ENCODE results near the gene C17orf100.

C17orf100 gene

GRCh38 chr17:6671431-6671830 is 19.9 kb downstream of the C17orf100 start:
- Mint-ChIP-seq H3K4me1 (peaks cover 16% of the 10 kb centered on the region), H3K4me3 (no peak overlapping the region), H3K9me3 (no peaks in the 10 kb centered on the region), H3K27ac (no peak overlapping the region), H3K36me3 (no peaks in the 10 kb centered on the region)
- no peak for ATAC-seq
- no peak for DNase-seq (ENCODE audit: low spot score in 2 of 2)

GRCh38 chr17:6674586-6674985 is 23.0 kb downstream of the C17orf100 start:
- Mint-ChIP-seq H3K4me3 (no peak overlapping the region), H3K36me3 (no peaks in the 10 kb centered on the region), H3K4me1 (peaks cover 22% of the 10 kb centered on the region), H3K9me3 (no peaks in the 10 kb centered on the region), H3K27ac (no peak overlapping the region)
- ATAC-seq (no peak), DNase-seq (ENCODE audit: low spot score in 2 of 2) (no peak)

GRCh38 chr17:6675201-6675825 is 23.8 kb downstream of the C17orf100 start:
- Mint-ChIP-seq H3K36me3 (no peaks in the 10 kb centered on the region), H3K4me3 (no peak overlapping the region), H3K4me1 (peaks cover 19% of the 10 kb centered on the region), H3K9me3 (no peaks in the 10 kb centered on the region), H3K27ac (no peak overlapping the region)
- DNase-seq (ENCODE audit: low spot score in 2 of 2) = no peak
- no peak for ATAC-seq

GRCh38 chr17:6676802-6677157 is 25.2 kb downstream of the C17orf100 start:
- DNase-seq (ENCODE audit: low spot score in 2 of 2) (no peak), ATAC-seq (no peak)
- Mint-ChIP-seq H3K4me3 (no peak overlapping the region), H3K27ac (no peak overlapping the region), H3K36me3 (no peaks in the 10 kb centered on the region), H3K4me1 (peaks cover 19% of the 10 kb centered on the region), H3K9me3 (no peaks in the 10 kb centered on the region)

DNA sequence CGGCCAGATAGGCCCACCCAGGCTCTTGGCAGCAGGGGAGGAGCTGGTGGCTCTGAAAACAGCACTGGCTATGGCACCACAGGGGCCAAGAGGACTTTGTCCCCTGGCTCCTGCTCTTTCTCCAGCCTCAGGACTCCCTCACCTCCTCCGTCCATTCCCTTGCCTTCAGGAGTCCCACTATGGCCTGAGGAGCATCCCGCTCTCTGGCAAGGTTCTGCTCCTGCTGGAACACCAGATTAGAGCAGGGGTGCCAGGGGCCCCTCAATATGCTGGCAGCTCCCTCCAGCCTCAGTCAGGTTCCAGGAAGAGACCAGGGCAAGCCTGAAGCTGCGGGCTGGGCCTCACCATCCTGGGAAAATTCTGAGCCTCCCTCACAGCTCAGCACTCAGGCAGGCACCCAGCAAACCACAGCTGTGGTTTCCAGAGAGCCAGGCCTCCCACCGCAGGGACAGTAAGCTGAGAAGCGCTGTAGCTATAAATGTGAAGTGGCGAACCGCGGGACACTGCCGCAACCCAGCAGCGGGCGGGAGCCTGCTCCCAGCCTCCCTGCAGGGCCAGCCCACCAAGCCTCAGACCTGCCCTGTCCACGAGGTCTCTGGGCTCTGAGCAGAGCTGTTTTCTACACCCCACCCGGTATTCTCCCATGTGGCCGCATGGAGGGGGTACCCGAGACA is 25.7 kb downstream of the C17orf100 start:
- H3K4me1 Mint-ChIP-seq = peaks cover 19% of the 10 kb centered on the region
- H3K9me3 Mint-ChIP-seq = no peaks in the 10 kb centered on the region
- DNase-seq (ENCODE audit: low spot score in 2 of 2) (no peak), ATAC-seq (peak; percentile 70)
- H3K4me3 Mint-ChIP-seq = no peak overlapping the region
- H3K27ac Mint-ChIP-seq = peak overlapping the region; percentile 45
- H3K36me3 Mint-ChIP-seq = no peaks in the 10 kb centered on the region

- no peaks in the 10 kb centered on the region for H3K36me3 Mint-ChIP-seq
- H3K4me3 Mint-ChIP-seq = no peak overlapping the region
- DNase-seq (ENCODE audit: low spot score in 2 of 2) (no peak), ATAC-seq (no peak)
- H3K9me3 Mint-ChIP-seq = no peaks in the 10 kb centered on the region
- peaks cover 19% of the 10 kb centered on the region for H3K4me1 Mint-ChIP-seq
- H3K27ac Mint-ChIP-seq = peak overlapping the region; percentile 0
Observed at GRCh38 chr17:6677946-6678345, 26.4 kb downstream of the C17orf100 start.

GRCh38 chr17:6679241-6679640 is 27.7 kb downstream of the C17orf100 start:
- Mint-ChIP-seq H3K4me3 (no peak overlapping the region), H3K36me3 (no peaks in the 10 kb centered on the region), H3K4me1 (peaks cover 19% of the 10 kb centered on the region), H3K27ac (no peak overlapping the region), H3K9me3 (no peaks in the 10 kb centered on the region)
- DNase-seq (ENCODE audit: low spot score in 2 of 2) (no peak), ATAC-seq (no peak)

DNA sequence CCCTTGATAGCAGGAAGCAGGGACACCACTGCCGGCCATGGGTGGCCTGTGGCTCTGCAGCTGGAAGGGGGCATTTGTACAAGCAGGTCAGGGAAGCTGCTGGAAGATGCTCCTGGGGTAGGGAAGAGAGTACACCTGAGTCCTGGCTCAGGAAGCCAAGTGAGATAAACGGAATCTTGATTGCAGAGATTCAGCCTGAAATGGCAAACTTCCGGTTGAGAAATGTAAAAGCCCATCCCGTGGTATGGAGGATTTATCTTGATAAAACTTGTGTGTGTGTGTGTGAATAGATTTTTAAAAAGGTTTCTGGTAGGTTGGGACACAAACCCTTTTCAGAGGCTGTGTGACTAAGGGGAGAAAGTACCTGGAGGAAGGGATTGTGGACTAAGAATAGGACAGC is 29.6 kb downstream of the C17orf100 start:
- no peak overlapping the region for H3K4me3 Mint-ChIP-seq
- no peak overlapping the region for H3K27ac Mint-ChIP-seq
- H3K36me3 Mint-ChIP-seq = no peaks in the 10 kb centered on the region
- no peaks in the 10 kb centered on the region for H3K9me3 Mint-ChIP-seq
- ATAC-seq (no peak), DNase-seq (ENCODE audit: low spot score in 2 of 2) (no peak)
- H3K4me1 Mint-ChIP-seq = peaks cover 19% of the 10 kb centered on the region

- H3K27ac Mint-ChIP-seq = no peak overlapping the region
- no peak overlapping the region for H3K4me3 Mint-ChIP-seq
- peaks cover 19% of the 10 kb centered on the region for H3K4me1 Mint-ChIP-seq
- no peaks in the 10 kb centered on the region for H3K36me3 Mint-ChIP-seq
- H3K9me3 Mint-ChIP-seq = no peaks in the 10 kb centered on the region
- no peak for ATAC-seq
- DNase-seq (ENCODE audit: low spot score in 2 of 2) = no peak
Observed at GRCh38 chr17:6681671-6682070, 30.1 kb downstream of the C17orf100 start.

DNA sequence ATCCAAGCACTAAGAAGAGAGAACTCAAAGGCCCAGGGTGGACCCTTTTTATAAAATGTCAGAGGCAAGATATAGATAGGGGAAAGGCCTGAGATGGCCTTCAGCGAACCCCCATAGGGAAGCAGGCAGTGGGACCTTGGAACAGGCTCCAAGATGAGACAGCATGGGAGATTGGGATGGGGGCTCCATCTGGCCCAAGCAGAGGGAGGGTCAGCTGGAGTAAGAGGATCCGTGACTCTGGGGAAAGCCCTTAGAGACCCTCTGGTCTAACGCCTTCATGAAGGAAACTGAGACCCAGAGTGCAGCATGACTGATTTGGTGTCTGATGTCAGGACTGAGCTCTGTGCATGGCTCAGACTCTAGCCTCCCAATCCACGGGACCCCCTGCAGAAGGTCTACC is 30.8 kb downstream of the C17orf100 start:
- no peak overlapping the region for H3K27ac Mint-ChIP-seq
- H3K36me3 Mint-ChIP-seq = no peaks in the 10 kb centered on the region
- H3K9me3 Mint-ChIP-seq = no peaks in the 10 kb centered on the region
- DNase-seq (ENCODE audit: low spot score in 2 of 2) = no peak
- ATAC-seq = no peak
- peaks cover 15% of the 10 kb centered on the region for H3K4me1 Mint-ChIP-seq
- no peak overlapping the region for H3K4me3 Mint-ChIP-seq

DNA sequence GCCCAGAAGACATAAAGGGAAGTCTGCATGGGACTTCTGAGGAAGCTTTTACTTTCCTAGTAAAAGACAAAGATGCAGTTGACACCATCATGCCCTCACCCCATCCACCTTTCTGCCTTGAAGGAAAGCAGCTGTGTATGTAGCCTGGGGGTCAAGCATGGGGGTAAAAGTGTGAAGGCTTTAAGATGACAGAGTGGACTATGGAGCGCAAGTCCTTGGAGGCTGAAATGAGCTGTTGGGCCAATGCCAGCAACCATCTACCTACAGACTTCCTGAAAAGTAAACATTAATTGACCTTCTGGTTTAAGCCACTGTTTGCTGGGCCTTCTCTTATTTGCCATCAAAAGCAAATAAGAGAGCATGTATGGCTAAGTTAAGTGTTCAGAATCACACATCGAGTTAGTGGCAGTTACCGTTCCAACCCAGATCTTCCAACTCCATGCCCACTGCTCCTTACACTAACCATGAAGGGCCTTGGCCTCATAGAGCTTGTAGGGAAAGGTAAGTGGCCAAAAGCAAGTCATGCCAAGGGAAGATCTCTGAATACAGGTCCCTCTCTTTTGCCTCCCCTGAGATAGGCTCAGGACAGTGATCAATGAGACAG is 31.6 kb downstream of the C17orf100 start:
- Mint-ChIP-seq H3K36me3 (no peaks in the 10 kb centered on the region), H3K9me3 (no peaks in the 10 kb centered on the region), H3K4me1 (peaks cover 7% of the 10 kb centered on the region), H3K4me3 (no peak overlapping the region), H3K27ac (no peak overlapping the region)
- DNase-seq (ENCODE audit: low spot score in 2 of 2) (no peak), ATAC-seq (no peak)

DNA sequence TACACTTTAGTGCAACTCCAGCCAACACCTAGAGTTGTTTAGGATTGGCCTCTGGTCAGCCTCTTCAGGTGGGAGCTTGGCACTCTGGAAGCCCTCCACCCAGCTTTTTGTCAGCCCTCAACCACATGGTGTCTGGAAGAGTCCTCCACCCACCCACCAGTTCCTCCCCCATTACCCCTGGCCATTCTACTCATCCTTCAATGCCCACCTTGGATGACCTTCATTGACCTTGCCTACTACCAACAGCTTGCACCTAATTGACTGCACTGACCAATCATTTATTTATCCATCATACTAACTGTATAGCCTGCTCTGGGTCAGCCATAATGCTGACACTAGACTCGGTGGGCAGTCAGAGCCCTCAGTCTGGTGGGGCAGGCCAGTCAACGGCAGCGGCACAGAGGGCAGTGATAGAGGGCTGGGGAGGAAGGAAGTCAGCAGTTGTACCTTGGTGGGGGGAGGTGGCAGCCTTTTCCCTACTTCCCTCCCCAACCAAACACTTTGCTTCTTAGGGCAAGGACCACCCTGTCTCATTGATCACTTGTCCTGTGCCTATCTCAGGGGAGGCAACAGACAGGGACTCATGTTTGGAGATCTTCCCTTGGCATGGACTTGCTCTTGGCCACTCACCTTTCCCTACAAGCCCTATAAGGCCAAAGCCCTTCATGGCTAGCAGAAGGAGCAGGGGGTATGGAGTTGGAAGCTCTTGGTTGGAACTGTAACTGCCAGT is 32.3 kb downstream of the C17orf100 start:
- ATAC-seq (no peak), DNase-seq (ENCODE audit: low spot score in 2 of 2) (no peak)
- no peaks in the 10 kb centered on the region for H3K9me3 Mint-ChIP-seq
- no peaks in the 10 kb centered on the region for H3K36me3 Mint-ChIP-seq
- no peak overlapping the region for H3K27ac Mint-ChIP-seq
- H3K4me3 Mint-ChIP-seq = no peak overlapping the region
- H3K4me1 Mint-ChIP-seq = no peaks in the 10 kb centered on the region

DNA sequence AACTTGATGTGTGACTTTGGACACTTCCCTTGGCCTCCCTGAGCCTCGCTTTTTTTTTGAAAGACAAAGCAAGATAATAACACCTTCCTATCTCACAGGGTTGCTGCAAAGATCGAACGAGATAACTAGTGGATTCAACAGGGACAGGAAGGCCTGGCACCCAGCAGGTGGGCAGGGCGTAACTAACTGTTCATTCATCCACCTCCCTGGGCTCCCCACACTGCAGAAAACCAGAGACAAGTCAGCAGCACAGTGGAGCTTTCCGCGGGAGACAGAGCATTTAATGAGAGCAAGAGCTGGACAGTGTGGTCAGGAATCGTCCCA is 32.9 kb downstream of the C17orf100 start:
- Mint-ChIP-seq H3K4me3 (no peak overlapping the region), H3K27ac (no peak overlapping the region), H3K9me3 (no peaks in the 10 kb centered on the region), H3K36me3 (no peaks in the 10 kb centered on the region), H3K4me1 (no peaks in the 10 kb centered on the region)
- DNase-seq (ENCODE audit: low spot score in 2 of 2) (no peak), ATAC-seq (no peak)

DNA sequence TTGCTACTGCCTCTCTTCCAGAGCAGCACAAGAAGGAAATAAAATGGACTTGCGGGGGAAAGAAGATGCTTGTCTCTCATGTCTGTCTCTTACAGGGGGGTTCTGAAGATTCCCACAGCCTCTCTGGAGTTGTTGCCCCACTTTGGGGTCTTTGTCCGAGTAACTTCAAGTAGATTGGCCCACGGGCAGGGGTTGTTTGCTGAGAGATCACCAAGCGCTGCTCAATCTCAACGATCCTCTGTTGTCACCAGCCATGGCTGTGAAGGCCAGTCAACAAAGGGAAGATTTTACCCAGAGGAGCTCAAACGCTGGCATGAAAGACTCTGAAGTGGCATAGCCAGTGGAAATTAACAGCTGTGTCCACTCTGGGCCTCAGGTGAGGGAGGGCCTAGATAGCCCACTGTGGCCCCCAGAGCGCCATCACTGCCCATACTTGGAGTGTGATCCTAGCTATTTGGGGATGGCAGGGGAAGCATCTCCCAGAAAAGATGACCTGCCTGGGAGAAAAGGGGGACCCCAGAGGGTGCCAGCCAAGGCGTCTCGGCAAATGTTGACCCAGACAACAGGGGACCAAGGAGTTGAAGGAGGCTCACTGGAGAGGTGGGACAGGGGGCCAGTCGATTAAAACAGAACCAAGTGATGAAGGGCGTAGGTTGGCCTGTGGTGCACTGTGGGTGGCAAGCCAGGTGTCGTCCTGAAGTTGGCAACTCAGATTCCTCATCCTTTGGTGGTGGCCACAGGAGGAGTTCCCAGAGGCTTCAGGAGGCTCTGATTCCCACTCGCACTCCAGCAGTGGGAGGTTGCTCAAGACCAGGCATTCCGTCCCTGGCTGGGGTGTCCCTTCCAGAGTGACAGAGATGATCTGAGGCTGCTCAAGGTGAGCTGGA is 33.6 kb downstream of the C17orf100 start:
- no peak overlapping the region for H3K27ac Mint-ChIP-seq

DNA sequence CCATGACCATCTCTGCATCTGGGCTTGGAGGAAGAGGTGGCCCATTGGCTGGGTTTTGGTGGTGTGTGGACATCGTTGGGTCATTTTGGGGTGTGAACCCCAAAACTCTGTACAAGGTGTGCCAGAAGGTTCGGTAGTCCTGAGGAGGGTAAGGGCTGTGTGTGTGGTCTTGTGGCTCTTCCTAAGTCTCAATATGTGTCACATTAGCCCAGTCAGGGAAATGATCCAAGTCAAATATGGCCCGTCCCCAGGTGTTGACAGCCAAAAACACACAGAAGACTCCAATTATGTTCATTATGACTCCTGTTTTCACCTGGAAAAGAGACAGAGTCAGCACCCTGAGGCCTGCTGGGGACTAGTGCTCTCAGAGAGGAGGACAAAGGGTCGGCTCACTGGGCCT is 34.5 kb downstream of the C17orf100 start:
- Mint-ChIP-seq H3K9me3 (no peaks in the 10 kb centered on the region), H3K4me1 (no peaks in the 10 kb centered on the region), H3K27ac (no peak overlapping the region), H3K4me3 (no peak overlapping the region), H3K36me3 (no peaks in the 10 kb centered on the region)
- ATAC-seq (no peak), DNase-seq (ENCODE audit: low spot score in 2 of 2) (no peak)

More for the DNA sequence above, 33.6 kb downstream of the C17orf100 start:
- no peak for ATAC-seq
- no peaks in the 10 kb centered on the region for H3K4me1 Mint-ChIP-seq
- no peaks in the 10 kb centered on the region for H3K9me3 Mint-ChIP-seq
- no peak for DNase-seq (ENCODE audit: low spot score in 2 of 2)
- no peak overlapping the region for H3K4me3 Mint-ChIP-seq
- no peaks in the 10 kb centered on the region for H3K36me3 Mint-ChIP-seq
